Measurements from ENCODE around the gene GLIS1.

DNA sequence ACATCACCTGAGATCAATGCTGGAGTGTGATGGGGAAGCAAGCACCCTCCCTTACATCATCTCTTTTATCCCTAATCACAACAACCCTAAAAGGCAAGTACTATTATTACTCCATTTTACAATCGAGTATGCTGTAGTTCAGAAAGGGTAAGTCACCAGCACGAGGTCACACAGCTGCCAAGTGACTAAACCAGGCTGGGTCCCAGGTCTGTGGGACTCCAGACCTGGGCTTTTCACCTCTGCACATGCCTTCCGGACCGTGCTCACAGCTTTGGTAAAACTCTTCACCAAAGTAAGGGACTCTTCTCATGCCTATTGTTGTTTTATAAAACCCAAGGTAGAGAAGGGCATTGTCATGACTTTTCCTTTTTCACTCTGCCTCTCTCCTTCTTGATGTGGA, 148.9 kb downstream of the GLIS1 start:
- TF ChIP-seq, protein P1, sequence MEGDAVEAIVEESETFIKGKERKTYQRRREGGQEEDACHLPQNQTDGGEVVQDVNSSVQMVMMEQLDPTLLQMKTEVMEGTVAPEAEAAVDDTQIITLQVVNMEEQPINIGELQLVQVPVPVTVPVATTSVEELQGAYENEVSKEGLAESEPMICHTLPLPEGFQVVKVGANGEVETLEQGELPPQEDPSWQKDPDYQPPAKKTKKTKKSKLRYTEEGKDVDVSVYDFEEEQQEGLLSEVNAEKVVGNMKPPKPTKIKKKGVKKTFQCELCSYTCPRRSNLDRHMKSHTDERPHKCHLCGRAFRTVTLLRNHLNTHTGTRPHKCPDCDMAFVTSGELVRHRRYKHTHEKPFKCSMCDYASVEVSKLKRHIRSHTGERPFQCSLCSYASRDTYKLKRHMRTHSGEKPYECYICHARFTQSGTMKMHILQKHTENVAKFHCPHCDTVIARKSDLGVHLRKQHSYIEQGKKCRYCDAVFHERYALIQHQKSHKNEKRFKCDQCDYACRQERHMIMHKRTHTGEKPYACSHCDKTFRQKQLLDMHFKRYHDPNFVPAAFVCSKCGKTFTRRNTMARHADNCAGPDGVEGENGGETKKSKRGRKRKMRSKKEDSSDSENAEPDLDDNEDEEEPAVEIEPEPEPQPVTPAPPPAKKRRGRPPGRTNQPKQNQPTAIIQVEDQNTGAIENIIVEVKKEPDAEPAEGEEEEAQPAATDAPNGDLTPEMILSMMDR (IDR thresholded peaks at IDR 0.05; ENCODE audit: low read depth, low read length, poor library complexity, severe bottlenecking), result no peak
- no peak for TF ChIP-seq EZH2phosphoT487 (IDR thresholded peaks at IDR 0.05; ENCODE audit: borderline replicate concordance, low read length)

All from DOHH2 (cell line).